COLO829 (cell line): ENCODE measurements around the gene VSTM2B.

Experiments
- DNase-seq: peaks from one replicate; pipeline ENCODE4 v3.0.0; 2012; ENCODE audit warnings: low spot score

VSTM2B gene

DNA sequence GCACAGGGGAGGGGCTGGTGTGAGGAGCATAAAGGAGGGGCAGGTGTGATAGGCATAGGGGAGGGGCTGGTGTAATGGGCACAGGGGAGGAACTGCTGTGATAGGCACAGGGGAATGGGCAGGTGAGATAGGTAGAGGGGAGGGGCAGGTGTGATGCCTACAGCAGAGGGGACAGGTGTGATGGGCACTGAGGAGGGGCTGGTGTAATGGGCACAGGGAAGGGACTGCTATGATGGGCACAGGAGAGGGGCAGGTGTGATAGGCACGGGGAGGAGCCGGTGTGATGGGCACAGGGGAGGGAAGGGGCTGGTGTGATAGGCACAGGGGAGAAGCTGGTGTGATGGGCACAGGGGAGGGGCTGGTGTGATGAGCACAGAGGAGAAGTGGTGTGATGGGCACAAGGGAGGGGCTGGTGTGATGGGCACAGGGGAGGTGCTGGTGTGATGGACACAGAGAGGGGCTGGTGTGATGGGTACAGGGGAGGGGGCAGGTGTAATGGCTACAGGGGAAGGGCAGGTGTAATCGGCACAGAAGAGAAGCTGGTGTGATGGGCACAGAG is 40.8 kb downstream of the VSTM2B start:
- no peak for DNase-seq

DNA sequence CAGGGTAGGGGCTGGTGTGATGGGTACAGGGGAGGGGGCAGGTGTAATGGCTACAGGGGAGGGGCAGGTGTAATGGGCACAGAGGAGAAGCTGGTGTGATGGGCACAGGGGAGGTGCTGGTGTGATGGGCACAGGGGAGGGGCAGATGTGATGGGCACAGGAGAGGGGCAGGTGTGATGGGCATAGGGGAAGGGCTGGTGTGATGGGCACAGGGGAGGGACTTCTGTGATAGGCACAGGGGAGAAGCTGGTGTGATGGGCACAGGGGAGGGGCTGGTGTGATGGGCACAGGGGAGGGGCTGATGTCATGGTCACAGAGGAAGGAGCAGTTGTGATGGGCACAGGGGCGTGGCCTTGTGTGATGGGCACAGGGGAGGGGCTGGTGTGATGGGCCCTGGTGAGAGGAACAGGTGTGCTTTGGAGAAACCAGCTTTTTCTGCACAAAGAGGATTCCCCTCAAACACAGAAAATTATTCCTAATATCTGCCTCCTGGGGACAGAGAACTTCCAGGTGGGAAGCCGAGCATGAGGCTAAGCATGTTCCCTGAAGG is 41.6 kb downstream of the VSTM2B start:
- DNase-seq = no peak

DNA sequence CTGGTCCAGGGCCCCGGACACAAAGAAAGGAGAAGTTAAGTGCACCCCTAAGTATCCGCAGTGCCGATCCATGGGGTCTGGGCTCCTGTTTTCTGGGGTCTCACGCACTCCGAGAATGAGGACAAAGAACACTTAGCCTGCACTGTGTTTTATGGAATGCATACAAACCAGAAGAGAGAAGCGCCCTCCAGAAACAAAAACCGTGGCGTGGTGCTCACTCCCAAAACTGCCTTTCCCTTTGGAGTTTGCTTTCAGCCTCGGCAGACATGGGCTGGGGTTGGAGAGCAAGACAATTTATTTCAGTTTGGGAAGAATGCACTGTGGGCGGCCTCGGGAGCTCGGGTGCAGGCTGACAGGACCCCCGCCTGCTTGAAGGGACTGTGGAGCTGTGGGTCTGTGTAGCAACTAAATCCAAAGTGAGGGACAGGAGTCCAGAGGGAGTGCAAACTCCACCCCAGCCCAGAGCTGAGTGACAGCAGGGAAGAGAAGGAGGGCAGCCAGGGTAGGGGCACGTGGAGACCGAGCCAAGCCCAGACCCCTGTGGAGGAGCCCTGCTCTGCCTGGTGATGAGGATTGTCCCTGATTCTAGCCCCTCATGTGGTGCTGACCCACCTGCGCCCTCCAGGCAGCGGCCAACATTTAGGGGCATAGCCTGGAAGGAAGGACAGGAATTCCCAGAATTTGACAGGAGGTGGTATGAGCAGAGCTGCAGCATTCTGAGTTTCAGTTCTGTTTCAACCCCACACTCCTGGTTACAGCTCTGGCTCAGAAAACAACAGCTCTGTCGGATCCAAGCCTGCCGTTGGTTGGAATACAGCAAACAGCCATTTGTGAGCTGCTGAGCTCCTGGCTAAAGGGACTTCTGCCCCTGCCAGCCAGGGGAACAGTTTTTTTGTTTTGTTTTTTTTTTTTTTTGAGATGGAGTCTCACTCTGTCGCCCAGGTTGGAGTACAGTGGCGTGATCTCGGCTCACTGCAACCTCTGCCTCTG is 42.5 kb downstream of the VSTM2B start:
- DNase-seq = no peak

DNA sequence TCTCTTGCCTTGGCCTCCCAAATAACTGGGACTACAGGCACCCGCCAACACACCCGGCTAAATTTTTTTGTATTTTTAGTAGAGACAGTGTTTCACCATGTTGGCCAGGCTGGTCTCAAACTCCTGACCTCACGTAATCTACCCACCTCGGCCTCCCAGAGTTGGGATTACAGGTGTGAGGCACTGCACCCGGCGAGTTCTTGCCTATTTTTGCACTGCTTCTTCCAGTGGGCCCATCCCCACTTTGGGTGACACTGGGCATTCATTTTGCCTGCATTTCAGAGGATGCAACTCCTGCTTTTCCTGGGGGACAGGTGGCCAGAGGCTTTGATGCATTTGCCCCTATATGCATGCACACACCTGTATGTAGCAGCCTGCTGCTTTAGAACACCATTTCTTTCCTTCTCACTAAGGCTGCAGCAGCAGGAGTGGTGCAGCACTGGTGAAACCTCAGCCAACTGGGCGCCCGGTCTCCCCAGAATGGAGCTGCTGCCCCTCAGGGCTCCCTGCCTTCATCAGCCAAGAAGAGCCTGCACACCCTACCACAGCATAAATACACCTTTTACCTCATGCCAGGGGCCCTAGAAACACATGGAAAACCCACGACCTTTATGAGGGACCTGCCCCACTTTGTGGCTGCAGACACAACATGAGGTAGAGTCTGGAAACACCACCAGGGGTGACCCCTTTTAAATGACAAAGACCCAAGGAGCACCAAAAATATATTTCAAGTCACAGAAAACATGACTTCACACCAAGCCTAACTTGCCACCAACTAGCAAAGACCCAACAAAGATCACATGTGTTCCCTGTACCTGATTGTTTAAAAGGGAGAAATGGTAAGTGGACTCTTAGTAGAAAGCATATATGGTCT is 43.5 kb downstream of the VSTM2B start:
- no peak for DNase-seq

- no peak for DNase-seq
These were observed 45.4 kb downstream of the VSTM2B start for GRCh38 chr19:29571181-29571580.

DNA sequence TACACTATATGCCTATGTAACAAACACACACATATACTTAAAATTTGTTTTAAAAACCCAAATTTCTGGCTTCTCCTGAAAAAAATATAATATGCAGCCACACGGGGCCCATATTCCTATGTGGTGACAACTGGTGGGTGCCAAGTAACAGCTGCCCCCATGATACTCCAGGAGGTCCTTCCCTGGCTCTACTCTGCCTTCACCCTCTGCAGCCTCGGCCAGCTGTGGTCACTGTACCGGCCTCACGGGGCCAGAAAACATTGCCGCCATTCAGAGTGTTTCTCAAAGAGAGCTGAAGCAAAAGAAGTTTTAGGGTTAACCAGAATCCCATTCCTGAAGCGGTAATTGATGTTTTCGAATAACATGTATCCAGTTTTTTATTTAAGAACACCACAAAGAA is 47.7 kb downstream of the VSTM2B start:
- DNase-seq = no peak

GRCh38 chr19:29574510-29574909 is 48.7 kb downstream of the VSTM2B start:
- no peak for DNase-seq

- no peak for DNase-seq
These were observed 50.3 kb downstream of the VSTM2B start for GRCh38 chr19:29576046-29576606.

DNA sequence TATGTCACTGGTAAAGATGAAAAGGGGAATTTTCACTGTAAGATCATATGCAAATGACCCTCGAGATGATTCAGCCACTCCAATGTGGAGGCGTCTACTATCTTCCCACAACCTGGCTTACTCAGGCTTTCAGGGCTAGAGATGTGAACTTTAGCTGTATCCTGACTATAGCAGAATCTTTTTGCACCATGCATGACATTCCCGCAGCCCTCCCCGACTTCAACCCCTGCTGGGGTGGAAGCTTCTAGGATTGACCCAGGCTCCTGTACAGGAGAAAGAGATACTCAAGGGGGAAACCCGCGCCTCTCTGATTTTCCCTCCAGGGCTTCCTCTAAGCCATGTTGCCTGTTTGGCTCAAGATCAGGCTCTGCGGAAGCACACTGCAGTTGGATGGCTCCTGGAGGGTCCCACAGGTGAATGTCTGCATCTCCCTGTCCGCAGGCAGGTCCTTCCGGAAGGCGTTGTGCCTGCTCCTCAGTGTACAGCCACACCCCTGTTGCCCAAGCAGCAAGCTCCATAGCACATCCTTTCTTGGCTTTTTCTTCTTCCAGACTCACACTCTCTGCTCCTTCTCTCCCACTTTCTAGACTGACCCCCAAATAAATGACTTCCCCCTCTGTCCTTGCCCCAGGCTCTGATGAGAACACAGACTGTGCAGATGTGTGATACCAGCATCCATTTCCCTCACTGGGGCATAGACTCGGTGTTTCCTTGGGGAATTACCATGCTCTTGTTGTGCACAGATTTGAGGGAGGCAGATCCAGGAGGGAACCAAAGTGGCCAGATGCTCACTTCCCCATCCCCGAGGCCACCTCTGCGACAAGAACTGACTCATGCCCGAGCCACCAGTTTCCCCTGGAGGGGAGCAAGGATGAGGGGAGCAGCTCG is 51.2 kb downstream of the VSTM2B start:
- peak; percentile 45 for DNase-seq

- DNase-seq = no peak
These were observed 51.8 kb downstream of the VSTM2B start for GRCh38 chr19:29577649-29577963.

DNA sequence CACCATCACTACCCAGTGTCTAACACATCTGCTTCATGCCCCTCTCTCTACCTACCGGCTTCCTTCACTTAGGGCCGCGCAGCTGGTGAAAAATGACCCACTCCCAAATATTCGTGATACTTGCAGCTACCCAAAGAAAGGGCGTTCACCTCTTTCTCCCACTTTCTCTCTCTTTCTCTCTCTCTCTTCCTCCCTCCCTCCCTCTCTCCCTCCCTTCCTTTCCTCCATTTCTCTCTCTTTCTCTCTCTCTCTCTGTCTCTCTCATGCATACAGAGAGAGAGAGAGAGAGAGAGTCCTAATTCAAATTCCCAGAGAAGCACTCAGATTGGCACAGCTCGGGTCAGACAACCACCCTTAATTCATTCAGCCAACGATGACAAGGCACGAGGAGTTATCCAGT is 52.6 kb downstream of the VSTM2B start:
- no peak for DNase-seq

DNA sequence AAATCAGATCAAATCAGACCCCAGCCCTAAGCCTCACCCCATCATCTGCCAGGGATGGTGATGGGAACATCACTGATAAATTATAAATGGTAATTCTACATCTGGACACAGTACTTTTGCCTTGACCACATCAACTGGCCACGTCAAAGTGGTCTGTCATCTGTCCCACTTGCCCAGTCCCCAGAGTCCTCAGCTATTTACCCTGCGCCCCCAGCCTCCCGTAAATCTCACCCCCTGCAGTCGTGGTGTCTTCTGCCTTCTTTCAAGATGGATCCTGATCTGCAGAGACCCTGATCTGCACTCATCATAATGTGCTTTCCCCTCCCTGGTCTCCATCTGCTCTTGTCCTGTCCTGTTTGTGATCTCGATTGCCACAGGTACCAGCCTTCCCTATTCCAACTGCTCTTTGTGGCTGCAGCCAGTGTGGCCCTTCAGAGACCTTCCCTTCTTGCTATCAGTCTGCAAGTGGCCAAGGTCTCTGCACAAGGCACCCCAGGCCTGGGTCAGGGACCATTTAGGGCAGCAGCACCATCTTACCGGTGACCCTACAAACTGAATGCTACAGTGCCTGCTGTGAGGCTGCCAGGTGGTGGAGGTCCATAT is 53.6 kb downstream of the VSTM2B start:
- no peak for DNase-seq

DNA sequence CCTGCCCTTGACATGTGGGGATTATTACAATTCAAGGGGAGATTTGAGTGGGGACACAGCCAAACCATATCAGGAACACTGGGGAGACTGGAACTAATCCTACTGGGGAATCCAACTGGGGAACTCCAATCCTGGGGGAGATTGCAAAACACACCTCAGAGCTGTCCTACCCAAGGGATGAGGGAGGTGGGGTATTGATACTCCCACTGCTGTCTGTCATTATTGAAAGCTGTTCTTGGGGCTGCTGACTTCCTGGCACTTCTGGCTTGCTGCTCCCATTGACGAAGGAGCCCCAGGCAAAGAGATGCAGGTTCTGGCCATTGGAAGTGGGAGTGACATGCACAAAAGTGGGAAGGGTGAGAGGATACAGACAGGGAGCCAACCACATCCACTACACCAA is 55.6 kb downstream of the VSTM2B start:
- DNase-seq = no peak

DNA sequence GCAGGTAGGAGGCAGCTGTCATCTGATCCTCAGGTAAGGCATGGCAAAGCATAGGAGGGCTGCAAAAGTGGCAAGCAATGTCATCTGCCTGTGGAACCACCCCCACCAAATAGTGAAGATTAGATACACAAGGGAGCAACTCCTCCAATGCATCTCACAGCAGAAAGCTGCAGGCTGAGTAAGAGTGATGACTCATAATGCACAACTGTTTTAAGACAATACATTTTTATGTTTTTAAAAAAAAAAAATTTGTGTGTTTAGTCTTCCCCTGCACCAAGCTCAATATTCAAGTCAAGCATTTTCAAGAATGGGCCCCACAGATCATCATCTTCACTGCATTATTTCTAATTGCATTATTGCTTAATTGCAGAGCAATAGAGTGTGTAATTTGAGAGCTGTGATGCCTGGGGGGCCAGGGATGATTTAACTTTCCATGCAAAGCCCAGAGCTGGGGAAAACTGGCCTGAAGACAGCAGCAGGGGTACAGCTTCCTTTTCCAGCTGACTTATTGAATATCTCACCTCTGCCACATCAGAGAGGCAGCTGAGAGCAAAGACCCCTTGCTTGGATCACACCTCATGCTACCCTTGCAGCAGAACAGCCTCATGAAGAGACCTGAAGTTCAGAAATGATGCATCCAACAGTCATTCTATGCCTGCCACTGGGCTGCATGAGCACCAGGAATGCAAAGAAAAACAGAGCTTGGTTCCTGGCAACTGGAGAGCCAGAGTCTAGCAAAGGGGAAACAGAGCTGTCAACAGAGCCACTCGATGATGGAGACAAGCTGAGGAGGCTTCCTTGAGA is 57.6 kb downstream of the VSTM2B start:
- DNase-seq = peak; percentile 84

DNA sequence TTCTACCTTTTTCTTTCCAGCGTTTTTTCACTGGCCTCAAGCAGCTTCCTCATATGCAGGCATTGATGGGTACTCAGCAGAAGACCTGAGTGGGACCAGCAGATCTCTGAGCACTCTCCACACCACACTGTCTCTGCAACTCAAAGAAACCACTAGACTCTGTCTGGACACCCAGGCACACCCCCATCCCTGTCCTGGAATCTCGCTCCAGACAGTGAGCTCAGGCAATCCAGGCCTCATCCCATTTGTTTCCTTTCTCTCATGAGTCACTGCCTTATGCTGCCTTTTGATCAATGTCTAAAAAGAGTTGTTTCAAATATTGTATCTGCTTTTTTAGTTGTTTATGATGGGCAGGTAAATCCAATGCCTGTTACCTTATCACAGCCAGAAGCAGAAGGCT is 60.6 kb downstream of the VSTM2B start:
- DNase-seq = no peak

GRCh38 chr19:29587059-29587458 is 61.3 kb downstream of the VSTM2B start:
- no peak for DNase-seq

GRCh38 chr19:29587518-29587986 is 61.8 kb downstream of the VSTM2B start:
- DNase-seq = no peak

DNA sequence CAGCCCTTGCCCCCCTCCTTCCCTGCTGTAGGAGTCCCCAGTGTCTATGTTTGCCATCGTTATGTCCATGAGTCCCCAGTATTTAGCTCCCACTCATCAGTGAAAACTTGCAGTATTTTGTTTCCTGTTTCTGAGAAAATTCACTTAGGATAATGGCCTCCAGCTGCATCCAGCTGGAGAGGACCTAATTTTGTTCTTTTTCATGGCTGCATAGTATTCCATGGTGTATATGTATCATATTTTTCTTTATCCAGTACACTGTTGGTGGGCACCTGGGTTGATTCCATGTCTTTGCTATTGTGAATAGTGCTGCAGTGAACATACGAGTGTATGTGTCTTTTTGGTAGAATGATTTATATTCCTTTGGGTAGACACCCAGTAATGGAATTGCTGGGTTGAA is 62.3 kb downstream of the VSTM2B start:
- no peak for DNase-seq

- DNase-seq = no peak
These were observed 64.5 kb downstream of the VSTM2B start for GRCh38 chr19:29590278-29590677.

DNA sequence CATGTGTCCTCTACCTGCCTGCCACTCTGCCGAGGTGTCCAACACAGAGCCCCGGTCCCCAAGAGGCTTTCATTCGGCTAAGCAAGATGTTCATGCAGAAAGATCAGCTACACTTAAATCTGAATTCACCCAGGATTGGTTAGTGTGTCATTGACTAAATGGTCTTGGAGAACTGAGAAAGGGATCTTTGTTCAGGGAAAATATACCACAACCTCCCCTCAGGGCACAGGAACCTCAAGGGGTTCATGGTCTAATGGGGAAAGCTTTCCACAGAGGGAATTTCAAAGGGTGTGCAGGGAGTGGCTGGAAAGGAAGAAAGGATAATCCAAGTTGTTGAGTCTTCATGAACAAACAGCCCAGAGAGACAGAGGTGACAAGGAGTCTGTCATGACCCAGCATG is 65.9 kb downstream of the VSTM2B start:
- DNase-seq = peak; percentile 40
